GM19395 (cell line): ENCODE results near the gene CIZ1.

Source experiments
- ATAC-seq: cut with Tn5 transposase; IDR thresholded peaks from one replicate; pipeline ENCODE4 v1.9.1; 2021; ENCODE audit warnings: mild to moderate bottlenecking, moderate library complexity; ENCODE audit not compliant: unreplicated experiment

CIZ1 gene

DNA sequence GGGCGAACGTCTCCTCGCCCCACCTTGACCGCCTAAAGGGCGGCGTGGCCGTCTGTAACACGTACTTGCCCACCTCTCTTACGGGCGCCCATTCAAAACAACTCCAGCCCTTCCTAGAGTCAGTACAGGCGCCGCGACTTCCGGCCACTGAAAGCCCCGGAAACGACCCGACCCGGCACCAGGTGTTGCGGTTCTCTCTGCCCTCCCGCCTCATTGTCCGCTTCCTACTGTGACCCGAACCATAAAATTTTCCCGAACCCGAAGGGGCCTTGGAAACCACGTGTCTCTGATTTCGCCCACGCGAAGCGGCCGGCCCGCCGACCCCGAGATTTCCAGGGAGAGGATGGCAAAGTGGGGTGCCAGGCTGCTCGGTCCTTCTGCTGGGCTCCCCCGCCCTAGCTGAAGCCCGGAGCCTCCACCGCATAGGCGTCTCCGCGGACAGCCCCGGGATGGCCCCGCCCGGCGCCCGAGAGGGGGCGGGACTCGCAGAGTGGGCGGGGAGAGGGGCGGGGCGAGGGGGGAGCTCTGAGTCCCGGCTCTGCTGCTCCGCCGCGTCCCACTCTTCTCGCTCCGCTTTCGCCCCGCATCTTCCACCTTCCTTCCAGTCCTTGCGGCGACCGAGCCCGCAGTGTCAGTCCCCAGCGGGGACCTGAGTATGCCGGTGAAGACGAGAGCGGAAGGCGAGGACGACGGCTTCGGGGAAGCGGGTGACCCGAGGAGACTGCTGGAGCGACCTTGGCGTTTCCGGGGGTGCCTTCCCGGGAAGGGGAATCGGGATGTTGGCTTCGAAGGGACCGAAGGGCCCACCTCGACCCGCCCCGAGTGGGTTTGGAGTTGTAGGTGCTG is 63.2 kb downstream of the CIZ1 start:
- ATAC-seq = peak; percentile 72

DNA sequence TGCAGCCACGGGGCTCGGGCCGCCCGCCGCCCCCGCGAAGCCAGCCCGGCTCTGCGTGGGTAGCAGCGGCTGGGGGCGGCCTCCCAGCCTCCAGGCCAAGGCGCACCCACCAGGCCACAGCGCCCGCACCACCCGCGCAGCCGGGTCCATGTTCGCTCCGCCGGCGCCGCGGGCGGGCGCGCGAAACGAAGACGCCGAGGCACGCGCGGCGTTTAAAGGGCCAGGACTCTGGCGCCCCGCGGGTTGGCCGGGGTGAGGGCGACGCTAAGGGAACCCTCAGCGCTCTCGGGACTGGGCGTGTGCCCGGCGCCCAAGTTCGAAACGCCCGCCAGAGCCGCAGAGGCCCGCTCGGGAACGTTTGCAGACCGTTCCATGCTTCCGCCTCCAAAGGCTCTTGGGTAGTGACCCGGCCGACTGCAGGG is 63.8 kb downstream of the CIZ1 start, which contains the start of gene PTGES2:
Gene PTGES2, minus strand, starts transcription at position 162 of the 422 bp plus-strand sequence. Its CDS starts 12 bp downstream, at position 150.
- ATAC-seq = peak; percentile 56

DNA sequence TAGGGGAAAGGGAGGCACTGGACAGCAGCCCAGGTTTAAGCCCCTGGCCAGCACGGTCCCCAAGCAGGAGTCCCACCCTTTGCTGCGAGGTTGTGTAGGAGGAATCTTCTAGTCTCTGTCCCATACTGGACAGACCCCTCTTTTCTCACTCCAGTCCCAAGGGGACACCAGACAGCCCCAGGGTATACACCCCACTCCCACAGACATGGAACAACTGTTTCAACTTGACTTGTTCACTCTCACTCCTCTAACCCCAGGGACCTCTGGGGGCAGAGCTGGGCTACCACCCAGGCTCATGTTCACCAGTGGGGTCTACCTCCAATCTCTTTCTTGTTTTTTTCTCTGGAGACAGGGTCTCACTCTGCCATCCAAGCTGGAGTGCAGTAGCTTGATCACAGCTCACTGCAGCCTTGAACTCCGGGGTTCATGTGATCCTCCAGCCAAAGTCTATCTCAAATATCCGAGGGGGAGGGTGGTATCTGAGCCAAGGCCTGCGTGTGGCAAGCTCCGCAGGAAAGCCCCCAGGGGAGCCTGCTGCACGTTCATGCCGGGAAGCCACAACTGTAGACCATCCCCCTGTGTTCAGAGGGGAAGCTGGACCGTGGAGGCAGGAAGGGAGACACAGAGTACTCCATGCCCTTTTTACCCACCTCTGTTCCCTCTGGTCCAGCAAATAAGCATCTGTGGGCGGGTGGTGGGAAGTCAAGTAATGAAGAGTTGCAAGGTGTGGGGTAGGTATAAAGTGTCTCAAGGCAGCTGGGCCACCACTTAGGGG is 65.6 kb downstream of the CIZ1 start:
- ATAC-seq = no peak

DNA sequence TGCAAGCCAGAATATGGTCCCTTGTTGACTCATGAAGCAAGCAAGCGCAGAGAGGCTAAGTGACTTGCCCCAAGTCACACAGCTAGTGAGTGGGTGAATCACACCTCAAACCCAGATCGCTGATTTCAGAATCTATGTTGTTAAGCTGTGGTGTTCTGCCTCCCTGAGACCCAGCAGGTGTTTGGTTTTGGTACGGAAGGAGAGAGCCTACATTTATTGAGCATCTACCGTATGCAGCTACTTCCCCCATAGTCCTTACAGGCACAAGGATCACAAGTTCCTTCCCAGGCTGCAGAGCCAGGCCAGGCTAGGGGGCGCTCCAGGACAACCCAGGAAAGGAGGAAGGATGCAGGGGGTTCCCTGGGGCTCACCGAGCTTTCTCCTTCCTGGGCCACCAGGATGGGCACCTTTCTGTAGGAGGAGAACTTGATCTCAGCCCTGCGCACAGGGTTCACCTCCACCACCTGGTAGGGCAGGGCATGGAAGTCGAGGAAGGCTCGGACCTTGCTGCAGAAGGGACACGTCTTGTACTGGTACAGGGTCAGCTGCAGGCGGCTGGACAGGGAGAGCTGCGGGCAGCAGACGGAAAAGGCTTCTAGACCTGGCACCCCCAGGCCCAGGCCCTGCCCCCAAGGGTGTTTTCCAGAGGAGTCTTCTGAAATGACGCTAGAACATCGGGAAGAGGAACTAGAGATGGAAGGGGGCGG is 66.3 kb downstream of the CIZ1 start:
- ATAC-seq = no peak

DNA sequence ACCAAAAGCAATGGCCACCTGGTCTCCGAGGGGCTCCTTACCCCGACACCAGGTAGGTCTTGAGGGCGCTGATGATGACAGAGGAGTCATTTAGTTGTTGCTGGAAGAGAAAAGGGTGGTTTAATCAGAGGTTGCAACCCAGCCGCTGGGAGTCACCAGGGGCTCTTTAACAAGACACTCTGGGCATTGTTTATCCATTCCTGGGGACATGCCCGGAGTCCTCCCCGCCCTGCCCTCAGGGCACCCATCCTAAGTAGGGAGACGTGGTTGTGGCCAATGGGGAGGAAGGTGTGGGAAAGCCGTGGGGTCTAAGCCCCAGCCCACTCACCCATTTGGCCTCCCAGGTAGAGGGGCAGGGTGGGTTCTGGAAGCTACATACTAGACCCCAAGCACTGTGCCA is 66.9 kb downstream of the CIZ1 start:
- ATAC-seq = no peak

DNA sequence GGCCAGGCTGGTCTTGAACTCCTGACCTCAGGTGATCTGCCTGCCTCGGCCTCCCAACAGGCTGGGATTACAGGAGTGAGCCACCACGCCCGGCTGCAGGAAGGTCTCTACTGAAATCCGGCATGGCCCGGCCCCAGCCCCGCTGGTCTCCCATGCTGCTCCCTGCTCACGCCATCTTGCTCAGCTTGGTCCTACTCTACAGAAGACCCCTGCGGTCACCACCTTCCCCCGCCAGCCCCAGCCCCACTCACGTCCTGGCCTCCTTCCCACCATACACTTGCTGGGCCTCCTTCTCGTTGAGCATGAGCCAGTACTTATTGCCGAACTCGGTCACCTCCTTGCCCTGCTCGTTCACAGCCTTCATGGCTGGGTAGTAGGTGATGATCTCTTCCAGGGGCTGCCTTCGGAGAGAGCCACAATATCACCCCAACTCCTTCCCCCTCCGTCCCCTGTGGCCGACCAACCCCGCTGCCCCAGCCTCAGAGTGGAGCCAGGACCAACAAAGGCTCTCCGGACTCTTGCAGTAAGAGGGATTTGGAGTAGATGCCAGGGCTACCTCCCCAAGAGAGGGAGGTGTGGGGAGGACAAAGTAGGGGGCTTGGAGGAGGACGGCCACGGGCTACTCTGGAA is 67.8 kb downstream of the CIZ1 start:
- no peak for ATAC-seq

DNA sequence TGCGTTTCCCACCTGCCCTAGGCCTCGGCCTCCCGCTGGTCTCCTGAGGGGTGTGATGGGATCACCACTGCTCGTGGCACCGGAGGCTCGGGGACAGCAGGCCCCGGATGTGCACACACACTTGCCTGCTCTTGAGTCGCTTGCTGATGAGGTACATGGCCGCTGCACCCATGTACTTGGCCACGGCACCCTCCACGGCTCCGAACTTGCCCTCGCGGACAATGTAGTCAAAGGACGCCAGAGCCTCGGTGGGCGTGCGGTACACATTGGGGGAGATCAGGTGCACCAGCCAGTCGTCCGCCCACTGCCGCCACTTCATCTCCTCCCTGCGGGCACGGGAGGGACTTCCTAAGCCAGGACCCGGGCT is 68.6 kb downstream of the CIZ1 start:
- ATAC-seq = no peak

DNA sequence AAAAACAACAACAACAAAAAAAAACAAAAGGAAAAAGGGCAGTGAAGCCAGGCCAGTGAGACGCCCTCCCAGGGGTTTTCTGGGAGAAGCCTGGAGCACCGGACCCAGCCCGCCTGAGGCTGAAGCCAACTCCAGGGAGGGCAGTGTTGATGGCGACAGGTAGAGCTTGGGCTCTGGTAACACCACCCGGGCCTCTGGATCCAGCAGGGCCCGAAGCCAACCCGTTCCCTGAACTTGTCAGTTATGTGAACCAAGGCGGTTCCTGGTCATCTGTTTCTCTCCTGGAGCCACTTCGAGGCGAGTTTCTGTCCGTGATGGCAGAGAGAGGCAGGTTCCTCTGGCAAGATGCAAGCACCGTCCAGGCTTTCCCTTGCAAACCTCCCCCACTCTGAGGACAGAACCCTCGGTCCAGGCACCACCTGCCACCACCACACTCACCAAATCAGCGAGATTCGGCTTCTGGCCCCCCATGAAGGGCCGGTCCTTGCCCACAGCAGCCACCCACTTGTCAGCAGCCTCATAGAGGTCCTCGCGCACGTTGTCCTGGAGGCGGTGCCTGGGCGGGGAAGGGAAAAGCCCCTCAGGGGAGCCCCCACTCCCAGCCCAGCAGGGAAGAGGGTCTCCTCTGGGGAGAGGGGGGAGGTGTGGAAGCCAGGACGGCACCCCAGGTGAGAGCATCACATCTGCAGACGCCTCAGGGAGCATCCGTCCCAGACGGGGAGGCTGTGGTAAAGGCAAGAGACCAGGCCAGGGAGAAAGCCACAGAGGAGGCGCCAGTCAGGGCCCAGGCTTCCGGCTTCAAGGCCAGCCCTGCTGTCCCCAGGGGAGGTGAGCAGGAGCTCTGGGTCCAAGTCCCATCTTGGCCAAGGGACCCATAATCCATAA is 69.2 kb downstream of the CIZ1 start:
- no peak for ATAC-seq

DNA sequence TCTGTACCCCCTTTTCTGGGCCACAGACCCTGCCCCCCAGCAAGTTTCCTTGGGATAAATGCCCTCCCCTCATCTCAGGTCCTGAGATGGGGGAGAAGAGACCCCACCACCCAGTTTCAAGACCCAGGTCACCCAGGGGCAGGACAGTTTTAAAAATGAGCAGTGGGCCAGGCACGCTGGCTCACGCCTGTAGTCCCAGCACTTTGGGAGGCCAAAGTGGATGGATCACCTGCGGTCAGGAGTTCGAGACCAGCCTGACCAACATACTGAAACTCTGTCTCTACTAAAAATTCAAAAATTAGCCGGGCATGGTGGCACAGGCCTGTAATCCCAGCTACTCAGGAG is 69.9 kb downstream of the CIZ1 start:
- no peak for ATAC-seq

DNA sequence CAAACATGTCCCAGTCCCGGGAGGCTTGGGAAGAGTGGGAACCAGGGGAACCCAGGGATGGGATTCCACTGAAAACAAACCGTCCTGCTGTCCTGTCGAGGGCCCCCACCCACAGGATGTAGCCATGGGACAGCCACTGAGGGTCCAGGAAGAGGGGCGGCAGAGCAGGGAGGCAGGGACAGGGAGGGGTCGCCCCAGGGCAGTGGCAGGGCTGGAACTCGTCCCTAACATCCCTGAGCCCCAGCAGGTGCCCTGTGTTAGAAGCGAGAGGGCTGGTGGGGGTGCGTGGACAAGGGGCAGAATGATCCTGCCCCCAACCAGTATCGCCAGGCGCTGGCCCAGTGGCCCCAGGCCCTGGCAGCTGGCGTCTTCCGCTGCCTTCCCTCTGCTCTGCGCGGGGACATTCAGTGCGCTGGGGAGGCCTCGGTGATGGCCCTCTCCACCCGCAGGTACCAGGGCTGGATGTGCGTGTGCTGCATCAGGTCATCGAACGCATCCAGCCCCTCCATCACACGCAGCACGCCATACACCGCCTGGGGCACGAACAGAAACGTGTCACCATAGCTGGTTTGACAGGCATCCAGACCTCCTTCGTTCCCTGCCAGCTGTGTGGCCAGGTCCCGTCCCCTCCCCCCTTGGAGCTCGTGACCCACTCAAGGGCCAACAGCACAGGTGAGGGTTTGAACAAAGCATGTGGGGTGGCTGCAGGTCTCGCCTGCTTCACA is 70.5 kb downstream of the CIZ1 start:
- ATAC-seq = no peak

DNA sequence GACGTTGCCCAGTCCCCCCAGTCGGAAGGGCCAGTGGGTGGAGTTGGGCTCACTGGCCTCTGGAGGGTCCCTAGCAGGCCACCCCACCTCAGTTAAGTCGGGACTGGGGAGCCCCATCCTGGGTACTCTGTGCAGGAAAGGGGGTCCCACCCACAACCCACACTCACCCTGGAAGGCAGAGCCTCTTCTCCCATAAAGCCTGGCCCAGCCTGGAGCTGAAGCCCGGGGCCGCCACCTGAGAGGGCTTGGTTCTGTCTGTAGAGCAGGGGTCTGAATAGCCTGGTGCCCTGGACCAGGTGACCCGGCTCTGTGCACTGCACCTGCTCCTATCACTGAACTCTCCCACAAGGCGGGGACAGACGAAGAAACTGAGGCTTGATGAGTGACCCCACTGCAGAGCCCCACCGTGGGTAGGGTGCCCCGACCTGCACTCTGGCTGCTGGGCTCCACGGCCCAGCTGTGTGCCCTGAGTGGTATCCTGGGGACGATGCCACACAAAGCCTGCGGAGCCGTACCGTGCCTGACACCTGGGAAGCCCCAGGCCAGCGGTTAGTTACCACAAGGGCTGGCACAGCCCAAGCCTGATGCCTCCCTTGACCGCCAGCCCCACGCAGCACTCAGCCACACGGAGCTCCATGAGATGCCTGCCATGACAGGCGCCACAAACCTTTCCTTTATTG is 71.2 kb downstream of the CIZ1 start:
- no peak for ATAC-seq

DNA sequence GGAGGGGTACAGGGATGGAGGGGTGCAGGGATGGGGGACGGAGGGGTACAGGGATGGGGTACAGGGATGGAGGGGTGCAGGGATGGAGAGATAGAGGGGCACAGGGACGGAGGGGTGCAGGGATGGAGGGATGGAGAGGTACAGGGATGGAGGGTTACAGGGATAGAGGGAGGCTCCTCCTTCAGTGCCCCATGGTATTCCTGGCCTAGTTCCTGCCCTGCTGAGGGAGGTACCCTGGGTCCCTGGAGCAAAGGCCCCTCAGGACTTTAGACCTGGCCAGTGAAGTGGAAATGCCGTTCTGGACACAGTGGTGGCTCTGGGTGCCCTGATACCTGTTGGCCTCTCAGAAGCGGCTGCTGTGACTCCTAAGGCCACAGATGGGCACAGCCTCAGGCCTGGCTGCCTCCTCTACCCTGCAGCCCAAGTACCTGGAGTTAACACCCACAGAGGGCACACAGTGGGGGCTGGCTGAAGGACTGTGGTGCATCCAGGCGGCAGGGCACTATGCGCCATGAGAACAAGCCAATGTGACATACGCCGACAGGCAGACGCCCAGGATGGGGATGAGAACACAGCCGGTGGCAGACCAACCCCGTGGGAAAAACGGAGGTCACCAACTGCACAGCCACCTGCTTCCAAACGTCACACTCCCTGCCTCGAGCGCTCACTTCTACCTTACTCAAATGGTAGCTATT is 72.3 kb downstream of the CIZ1 start:
- no peak for ATAC-seq

DNA sequence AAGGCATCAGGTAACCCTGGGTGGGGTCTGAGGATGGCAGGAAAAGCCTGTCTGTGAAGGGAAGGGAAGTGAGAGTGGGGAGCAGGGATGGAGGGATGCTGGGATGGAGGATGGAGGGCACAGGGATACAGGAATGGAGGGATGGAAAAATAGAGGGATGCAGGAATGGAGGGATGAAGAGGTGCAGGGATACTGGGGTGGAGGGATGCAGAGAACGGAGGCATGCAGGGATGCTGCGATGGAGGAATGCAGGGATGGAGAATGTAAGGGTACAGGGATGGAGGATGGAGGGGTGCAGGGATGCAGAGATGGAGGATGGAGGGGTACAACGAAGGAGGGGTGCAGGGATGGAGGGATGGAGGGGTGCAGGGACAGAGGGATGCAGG is 72.9 kb downstream of the CIZ1 start:
- no peak for ATAC-seq

DNA sequence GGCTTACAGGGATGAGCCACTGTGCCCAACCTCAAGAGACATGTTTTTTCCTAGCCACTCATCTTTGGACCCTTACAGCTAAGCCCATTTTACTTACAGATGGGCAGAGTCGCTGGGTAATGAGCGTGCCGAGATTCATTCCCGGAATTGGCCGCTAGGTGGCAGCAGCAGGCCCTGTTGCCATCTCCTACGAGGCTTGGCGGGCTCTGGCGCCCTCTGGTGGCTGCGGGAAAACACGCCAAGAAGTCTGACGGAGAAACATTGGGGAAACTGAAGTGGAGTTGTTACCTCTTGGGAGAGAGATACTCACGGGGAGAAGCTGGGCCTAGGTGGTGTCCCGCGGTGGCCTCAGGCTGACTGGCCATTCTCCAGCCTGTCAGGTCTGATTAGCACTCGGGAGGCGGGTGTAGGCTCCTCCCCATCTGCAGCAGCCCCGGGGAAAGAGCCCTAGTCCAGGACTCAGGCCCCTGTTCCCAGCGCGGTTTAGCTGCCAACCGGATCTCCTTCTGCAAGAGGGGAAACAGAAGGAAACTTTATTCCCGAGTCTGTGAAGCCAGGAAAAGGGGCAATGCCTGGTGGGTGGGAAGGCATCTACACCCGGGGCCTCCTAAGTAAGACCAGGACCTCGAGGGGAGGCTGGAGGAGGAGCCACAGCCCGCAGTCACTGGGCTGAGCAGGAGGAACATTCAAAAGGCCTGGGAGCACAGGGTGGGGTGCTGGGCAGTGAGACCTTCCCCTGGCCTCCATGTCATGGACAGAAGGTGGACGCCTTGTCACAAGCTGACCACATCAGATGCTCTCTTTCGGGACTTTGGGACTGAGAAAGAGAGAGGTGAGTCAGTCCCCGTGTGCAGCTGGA is 73.5 kb downstream of the CIZ1 start:
- ATAC-seq = no peak

DNA sequence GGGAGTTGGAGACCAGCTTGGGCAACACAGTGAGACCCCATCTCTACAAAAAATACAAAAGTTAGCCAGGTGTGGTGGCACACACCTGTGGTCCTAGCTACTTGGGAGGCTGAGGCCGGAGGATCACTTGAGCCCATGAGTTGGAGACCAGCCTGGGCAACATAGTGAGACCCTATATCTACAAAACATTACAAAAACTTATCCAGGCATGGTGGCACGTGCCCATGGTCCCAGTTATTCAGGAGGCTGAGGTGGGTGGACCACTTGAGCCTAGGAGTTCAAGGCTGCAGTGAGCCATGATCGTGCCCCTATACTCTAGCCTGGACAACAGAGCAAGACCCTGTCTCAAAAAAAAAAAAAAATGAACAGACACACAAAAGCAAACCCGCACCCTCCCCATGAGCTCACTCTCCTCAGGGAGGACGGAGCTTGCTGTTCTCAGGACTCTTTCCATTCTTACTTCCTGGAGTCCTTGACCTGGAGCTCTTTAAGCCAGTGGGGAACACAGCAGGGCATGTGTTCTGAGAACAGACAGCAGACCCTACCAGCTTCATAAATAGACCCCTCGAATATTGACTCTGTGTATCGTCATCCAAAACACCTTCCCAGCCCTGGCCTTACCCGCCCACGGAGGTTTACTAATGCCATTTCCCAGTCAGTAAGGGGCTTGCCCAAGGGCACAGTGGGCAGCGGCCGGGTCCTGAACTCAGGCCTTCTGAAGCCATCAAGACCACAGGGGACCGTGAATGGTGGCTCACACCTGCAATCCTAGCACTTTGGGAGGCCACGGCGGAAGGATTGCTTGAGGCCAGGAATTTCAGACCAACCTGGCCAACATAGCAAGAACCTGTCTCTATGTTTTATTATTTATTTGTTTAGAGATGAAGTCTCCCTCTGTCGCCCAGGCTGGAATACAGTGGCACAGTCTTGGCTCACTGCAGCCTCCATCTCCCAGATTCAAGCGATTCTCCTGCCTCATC is 75.0 kb downstream of the CIZ1 start:
- ATAC-seq = no peak
